Stimulated activated naive CD4-positive, alpha-beta T cell (primary cell): ENCODE results near the gene CPZ.

Experiments used
- DNase-seq, 6 experiments: peaks; one replicate each; lab custom pipeline; 2025; lab: John Stamatoyannopoulos, UW

The CPZ gene

GRCh38 chr4:8592366-8593263, at the start of gene CPZ:
Gene CPZ, plus strand, starts transcription at chr4:8592765. Its CDS starts 69 bp downstream, at chr4:8592834.
- DNase-seq, result no peak

GRCh38 chr4:8542776-8543525, 49.6 kb upstream of the CPZ start:
- no peak for DNase-seq

DNA sequence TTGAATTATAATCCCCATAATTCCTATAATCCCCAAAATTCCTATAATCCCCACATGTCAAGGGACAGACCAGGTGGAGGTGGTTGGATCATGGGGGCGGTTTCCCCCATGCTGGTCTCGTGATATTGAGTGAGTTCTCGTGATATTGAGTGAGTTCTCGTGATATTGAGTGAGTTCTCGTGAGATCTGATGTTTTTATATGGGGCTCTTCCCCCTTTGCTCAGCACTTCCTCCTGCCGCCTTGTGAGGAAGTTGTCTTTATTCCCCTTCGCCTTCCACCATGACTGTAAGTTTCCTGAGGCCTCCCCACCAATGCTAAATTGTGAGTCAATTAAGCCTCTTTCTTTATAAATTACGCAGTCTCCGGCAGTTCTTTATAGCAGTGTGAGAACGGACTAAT, 48.9 kb upstream of the CPZ start:
- DNase-seq, result no peak

DNA sequence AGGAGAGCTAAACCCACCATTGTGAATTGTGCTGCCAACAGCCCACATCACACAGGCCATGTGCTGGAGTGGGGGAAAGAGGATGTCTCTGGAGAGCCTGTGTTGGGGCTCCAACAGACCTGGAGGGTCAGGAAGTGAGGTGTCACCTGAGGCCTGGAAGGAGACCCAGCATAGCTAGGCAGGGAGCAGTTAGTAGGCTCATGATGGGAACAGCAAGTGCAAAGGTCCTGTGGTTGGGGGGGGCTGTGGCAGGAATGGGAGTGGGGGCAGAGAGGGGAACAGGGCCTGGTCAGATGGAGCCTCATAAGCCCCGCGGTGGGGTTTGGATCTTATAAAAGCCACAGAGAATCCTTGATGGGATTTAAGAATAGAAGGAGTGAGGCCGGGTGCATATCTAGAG, 48.3 kb upstream of the CPZ start:
- DNase-seq, result no peak

DNA sequence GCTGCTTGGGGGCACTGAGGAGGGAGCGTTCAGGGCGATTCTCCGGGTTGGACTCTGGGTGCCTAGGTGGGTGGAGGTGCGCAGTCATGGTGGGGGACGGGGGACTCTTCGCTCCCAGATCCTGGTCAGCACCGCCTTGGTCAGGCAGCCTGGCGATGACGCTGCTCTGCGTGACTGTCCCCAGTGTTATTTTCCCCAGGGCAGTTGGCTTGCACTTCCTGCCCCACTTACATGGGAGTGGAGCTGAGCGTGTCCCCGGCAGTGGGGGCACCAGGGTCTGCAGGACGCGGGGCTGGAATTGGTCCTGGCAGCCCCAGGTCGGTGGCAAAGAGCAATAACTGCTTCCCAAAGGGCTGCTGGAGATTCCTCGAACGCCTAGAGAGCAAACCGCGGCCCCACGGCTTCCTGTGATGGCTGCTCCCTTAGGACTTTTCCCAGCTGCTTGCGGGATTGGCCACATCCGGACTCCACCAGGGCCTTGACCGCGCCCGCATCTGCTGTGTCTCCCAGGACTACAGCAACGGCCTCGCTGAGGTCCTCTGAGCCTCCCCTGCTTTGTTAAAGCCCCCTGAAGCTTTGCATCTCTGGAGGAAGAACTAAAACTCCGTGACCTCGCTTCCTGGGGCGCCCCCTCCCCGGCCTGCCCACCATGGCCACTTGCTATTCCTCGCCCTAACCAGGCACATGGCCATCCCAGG, 47.7 kb upstream of the CPZ start:
- DNase-seq, result no peak

- no peak for DNase-seq
These were observed 47.2 kb upstream of the CPZ start for GRCh38 chr4:8545439-8545765.

GRCh38 chr4:8546766-8547107, 45.8 kb upstream of the CPZ start:
- DNase-seq, result no peak

- DNase-seq, result no peak
These were observed 45.3 kb upstream of the CPZ start for GRCh38 chr4:8547108-8547911.

- DNase-seq, result no peak
These were observed 44.4 kb upstream of the CPZ start for GRCh38 chr4:8547912-8548730.

DNA sequence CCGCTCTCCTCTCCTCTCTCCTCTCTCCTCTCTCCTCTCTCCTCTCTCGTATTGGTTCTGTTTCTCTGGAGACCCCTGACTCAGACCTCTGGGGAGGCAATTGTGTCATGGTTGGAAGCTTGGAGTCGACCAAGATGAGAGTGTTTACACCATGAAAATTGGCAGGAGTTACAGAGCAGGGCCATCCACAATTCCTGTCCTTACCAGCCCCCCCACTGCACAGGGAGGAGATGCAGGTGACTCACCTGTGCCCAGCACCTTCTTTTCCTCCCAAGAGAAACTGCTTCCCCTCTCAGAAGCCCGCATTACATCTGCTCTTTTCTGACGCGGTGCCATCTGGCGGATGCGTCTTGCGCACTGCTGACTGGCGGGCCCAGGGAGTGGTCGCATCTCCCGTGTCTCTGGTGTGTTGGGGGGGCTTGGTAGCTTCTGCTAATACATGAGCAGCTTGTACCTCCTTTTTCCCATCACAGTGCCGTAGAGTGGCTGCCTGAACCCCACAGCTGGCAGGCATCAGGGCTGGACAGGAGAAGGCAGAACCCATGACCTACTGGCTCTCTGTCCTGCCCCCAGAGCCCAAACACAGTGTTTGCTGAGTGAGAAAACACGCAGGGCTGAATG, 43.7 kb upstream of the CPZ start:
- no peak for DNase-seq

GRCh38 chr4:8549352-8549931, 43.1 kb upstream of the CPZ start:
- no peak for DNase-seq

DNA sequence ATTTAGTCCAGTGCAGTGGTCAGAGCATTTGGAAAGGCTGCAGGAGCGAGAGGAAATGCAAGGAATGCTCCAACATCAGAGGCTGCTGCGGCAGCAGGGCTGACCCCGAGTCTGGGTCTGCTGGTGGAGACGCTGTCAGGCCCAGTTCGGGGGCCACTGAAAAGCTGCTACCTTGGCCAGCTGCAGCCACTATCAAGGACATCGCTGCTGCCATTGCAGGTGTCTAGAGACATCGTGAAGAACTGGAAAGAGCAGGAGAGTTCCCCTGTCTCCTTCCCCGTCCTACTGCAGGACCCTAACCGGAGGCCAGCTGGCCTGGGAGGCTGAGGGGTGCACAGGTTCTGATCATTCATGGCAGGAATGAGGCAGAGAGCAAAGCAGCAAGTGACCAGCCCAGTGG, 41.9 kb upstream of the CPZ start:
- DNase-seq, result no peak

DNA sequence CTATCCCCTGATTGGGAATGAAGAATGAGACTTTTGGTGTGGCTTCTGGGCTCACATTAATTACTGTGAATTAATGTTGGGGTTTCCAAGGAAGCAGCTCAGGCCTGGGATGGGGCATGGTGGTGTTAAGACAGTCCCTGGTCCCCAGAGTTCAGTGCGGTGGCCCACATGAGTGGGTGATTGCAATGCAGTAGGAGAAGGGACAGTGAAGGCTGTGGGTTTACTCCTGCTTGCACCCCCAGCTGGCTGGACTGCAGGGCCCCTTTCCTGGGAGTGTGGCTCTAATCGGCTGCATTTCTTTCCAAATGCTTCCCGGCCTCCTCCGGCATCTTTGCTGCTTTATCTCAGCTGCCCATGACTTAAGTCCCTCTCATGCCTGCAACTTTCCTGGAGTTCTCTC, 40.5 kb upstream of the CPZ start:
- DNase-seq, result no peak

DNA sequence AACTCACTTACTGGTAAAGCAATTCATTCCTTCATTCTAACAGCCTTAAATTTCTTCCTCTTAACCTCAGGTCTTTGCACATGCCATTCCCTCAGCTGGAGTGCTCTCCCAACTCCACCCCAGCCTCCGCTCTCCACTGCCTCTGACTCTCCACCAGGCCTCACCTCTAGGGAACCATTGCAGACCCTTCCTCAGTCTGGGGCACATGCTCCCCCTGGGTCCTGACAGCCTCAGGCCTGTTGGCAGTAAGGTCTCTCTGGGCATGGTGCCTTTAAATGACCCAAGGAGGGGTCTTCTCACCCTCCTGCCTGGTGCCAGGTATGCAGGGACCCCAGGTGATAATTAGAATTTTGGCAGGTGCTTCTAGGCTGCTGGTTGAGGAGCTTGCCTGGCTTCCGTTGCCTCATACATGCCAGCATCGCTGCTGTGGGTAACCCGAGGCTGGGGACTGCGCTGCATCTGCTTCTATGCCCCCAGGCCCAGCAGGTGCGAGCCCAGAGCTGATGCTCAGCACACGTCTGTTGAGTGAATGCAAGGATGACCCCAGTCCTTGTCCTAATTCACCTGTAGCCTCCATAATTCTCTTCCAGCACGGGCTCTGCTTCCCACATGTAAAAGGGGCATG, 39.9 kb upstream of the CPZ start:
- DNase-seq, result no peak

GRCh38 chr4:8553216-8553615, 39.3 kb upstream of the CPZ start:
- DNase-seq, result no peak

- no peak for DNase-seq
These were observed 38.6 kb upstream of the CPZ start for GRCh38 chr4:8553991-8554405.

GRCh38 chr4:8554555-8555100, 37.9 kb upstream of the CPZ start:
- no peak for DNase-seq

DNA sequence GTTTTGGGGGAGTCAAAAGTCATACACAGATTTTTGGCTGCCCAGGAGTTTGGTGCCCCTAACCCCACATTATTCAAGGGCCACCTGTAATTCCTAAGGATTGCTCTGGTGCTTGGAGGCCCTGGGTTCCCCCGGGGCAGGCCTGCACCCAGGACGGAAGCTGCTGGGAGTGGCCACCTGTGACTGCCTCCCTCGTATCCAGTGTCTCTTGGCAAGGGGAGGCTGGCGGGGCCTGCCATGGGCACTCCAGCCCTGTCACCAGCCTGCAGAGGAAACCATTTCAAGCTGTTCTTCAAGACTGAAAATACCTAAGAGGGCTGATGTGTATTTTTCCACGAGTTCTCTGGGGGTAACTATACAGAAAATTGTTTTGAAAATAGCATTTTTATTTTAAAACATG, 36.8 kb upstream of the CPZ start:
- no peak for DNase-seq

GRCh38 chr4:8556341-8557150, 36.0 kb upstream of the CPZ start:
- DNase-seq, result no peak
